ENCODE results near the gene LAMB1.
"Not testable (repeated sequence)": the region's sequence is repeated elsewhere in the genome, so short reads cannot be mapped to it uniquely, and the experiment has no call there.

LAMB1 gene

DNA sequence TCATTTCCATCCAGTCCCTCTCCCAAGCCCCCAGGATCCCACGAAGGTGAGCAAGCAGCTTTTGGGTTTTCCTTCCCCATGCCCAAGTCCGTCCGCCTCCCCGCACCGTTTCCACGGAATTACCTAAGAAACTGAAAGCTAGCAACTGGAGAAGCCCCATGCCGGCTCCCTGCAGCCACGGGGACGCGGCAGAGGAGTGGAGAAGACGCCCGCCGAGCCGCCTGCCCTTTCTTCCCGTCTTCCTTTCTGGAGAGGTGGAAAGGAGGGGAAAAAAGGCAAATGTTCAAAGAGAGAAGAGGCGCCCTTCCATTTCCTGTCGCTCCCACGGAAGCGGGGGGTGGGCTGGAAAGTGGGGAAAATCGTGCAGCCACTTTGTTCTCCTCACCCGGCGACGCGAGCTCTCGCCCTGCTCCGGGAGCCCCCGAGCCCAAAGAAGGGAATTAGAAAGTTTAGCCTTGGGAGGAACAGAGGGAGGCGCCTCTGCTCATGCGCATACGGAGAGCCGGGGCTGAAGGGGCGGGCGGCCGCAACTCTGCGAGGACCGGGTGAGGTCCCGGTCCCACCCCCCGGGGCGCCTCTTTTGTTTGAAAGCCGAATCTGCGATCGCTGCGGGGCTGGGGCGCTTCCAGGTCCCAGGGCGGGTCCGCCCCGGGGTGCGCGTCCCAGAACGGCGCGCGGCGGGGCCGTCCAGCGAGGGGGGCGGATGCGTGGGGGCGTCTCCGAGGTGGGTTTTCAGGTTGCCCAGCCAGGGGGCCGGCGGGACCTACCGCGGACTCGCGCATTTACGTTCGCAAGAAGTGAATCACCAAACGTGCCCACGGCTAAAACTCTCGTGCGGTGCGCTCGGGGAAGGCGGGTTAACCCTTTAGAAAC is at the start of gene LAMB1:
LAMB1 (minus strand) TSS at position 436 of the 873 bp plus-strand sequence; CDS start at position 160, 276 bp downstream.
- DNase-seq = peak; percentile 28

DNA sequence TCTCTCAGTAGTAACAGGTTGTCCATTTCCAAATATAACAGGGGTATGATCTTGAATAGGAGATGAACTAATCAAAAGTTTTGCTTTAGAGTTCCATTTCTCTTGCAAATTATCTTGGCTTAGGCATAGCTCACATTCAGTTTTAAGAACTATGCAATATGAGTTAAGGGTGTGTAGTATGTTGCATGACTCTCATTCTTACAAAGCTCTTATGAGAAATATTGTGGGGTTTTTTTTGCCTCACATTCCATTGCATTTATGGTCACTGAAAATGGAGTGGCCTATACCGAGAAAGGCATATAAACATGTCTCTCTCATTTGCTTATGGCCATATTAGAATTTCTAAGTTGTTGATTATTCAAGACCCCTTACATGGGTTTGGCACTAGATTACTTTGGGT is 48.5 kb upstream of the LAMB1 start:
- DNase-seq = no peak

DNA sequence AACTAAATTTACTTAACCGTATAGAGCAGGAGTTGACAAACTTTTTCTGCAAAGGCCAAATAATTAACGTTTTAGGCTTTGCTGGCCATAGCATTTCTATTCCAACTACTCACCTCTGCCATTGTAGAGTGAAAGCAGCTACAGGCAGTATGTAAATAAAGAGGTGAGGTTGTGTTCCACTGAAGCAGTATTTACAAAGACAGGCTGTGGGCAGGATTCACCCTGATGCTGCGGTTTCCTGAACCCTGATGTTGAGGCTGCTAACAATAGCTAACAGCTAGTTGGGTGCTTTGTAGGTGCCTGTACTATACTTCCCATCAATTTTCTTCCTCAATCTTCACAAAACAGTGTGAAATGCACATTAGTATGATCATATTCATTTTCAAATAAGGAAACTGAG is 47.0 kb upstream of the LAMB1 start:
- DNase-seq = no peak

DNA sequence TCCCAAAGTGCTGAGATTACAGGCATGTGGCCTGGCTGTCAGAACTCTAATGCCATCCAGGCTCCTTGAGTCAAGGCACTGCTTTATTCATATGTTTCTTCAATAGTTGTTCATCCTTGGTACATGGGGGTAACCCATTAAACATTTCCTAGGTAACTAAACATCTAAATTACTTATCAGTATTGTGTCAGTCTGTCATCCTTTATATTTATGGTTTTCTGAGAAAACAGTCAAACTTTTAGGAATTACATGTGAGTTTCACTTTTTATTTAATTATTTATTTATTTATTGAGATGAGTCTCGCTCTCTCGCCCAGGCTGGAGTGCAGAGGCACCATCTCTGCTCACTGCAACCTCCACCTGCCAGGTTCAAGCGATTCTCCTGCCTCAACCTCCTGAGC is 45.5 kb upstream of the LAMB1 start:
- DNase-seq = no peak

DNA sequence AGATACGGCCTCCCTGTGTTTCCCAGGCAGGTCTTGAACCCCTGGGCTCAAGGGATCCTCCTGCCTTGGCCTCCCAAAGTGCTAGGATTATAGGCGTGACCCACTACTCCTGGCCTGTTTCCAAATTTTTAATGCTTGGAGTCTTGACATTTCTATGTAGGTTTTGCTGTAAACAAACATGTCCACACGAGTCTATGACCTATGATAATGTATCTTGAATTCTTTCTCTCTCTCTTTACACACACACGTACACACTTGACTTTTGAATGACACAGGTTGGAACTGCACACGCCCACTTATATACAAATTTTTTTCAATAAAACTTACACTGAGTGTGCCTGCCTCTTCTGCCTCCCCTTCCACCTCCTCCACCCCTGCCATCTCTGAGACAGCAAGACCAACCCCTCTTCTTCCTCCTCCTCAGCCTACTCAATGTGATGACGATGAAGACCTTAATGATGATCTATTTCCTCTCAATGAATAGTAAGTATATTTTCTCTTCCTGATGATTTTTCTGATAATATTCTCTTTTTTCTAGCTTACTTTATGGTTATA is 44.1 kb upstream of the LAMB1 start:
- DNase-seq = no peak

DNA sequence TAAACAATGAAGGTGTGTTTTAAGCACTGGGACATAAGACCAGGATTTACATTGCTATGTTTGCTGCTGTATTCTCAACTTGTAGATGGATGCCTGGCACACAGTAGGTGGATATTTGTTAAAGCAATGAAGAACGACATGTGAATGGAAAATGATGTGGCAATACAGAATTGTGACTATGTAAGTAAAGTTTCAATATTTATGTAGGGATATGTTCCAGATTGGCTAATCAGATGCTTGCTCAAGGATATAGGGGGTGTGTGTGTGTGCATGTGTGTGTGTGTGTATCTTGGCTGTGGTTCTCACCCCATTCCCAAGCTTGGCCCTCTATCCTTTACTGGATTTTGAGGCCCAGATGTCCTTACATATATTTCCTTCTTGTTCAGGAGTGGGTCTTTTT is 42.7 kb upstream of the LAMB1 start:
- DNase-seq = no peak

DNA sequence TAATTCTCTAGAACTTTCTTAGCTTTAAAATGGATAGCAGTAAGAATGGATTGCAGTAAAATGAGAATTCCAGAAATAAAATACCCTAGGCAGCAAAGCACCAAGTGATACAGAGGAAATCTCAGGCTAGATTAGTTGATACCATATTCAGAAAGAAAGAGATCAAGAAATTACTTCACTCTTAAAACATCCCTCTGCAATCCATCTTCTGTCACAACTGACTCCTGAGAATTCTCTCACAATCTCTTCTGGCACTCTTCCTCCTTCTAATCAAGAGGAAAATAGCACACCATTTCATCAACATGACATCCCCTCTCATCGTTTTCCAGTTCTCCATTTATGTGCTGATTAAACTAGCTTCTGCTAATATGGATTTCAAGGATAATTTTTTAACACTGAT is 42.2 kb upstream of the LAMB1 start:
- no peak for DNase-seq

DNA sequence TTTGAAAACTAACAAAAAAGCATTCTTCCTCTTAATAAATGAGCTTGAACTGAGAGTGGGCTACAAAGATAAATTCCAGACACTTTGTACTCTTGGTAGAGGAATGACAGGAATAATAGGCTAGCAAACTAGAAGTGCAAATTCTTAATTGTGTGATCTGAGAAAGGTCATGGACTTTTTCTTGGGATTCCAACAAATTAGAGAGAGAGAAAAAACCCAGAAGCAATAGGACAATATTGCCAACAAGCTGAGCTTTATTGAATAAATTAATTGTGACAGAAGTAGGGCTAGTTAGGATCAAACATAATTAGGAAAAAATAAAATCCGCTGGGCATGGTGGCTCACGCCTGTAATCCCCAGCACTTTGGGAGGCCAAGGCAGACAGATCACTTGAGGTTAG is 41.4 kb upstream of the LAMB1 start:
- DNase-seq = no peak

DNA sequence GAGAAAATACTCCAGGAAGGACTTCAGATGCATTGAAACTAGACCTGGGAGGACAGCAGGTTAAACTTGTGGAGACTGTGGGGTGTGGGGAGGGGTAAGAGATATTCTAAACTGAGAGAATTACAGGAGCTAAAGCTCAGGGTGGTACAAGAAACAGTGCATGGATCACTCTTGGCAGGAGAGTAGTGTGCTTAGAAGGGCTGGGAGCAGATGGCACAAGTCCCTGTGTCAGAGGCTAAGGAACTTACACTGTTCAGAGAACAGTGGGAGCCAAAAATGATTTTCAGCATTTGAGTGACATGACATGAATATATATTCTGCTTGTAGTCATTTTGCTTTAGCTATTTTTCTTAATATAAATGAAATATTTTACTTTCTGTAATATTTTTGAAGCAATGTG is 36.0 kb upstream of the LAMB1 start:
- DNase-seq = peak; percentile 36

DNA sequence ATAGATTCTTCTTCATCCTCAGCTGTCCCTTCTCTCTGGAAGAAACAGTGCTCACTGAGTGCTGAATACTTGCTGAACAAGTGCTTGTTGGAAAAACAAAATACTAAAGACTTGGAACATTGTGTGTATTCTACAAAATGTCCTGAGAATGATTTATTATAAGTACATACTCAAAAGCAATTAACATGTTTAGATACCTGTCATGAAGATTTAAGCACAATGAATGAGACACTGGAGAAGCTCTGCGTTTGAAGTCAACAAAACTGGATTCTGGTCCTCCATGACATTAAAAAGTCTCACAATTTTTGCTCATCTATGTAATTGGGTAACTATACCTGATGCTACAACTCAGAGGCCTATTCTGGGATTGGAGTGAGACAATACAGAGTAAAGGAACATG is 34.8 kb upstream of the LAMB1 start:
- DNase-seq = no peak

DNA sequence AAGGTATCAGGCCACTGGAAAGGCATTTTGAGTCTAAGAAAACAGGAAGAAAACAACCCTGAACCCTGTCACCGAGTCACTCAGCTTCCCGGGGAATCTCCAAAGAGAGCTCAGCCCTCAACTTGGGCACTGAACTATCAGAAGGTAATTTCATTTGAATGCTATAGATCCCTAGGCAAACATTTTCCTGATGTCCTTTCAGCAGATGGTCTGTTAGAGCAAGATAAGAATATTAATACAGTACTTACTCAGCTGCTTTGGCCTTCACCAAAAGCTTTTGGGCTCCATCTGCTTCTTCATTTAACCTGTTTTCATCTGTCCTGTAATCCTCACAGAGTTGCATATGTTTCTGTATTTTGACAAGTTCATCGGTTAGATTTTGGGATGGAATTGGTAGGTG is 34.2 kb upstream of the LAMB1 start:
- DNase-seq = no peak

DNA sequence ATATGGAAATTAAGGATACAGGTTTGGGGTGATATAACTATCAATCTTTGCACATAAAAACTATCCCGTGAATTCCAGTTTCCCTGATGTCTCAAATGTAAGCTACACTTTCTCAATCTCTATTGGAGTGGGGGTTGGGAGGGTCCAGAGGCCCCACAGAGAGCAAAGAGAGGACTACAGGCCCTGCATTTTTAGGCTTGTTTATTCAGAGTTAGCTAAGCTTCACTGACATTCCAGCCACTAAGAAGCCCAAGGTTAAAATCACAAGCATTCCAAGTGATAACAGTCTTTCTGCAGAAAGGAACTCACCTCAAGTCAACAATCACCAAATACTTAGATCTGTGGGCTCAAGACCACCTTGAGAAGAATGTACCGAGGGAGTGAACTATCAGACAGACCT is 31.6 kb upstream of the LAMB1 start:
- DNase-seq = no peak

DNA sequence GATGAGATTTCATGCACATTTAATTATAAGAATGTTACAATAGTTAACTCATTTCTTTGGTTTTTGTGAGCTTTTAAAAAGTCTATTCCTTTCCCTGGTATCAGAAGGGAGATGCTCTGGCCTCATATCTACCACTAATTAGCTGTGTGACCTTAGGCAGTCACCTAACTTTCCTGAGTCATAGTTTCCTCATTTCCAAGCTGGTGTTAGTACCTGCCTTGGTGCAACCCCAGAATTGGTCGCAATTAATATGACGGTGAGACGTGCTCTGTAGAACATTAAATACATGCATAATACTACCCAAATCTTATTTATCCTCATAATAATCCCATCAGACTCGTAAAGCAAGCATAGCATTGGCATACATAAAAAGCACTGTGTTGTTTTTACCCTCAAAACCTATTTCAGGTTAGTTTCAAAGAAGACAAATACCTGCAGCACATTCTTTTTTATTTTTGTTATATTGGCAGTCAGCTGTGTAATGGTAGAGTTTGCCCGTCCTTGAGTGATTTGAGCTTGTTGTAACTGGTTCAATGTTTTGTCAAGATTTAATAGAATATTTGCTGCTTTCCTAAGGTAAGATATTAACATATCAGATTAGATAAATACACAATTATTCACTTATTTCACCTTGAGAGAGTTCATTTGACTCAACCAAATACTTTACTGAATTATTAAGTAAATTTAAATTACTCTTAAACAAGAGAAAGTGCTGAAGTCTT is 31.0 kb upstream of the LAMB1 start:
- DNase-seq = no peak

DNA sequence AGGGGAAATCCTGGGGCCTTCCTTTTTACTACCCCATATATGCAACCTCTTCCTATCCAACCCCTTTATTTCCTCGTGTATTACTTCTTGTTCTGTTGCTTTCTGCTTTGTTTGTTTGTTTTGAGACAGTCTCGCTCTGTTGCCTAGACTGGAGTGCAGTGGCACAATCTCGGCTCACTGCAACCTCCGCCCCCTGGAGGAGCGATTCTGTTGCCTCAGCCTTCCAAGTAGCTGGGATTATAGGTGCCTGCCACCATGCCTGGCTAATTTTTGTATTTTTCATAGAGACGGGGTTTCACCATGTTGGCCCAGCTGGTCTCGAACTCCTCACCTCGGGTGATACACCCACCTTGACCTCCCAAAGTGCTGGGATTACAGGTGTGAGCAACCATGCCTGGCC is 30.3 kb upstream of the LAMB1 start:
- not testable (repeated sequence) for DNase-seq

DNA sequence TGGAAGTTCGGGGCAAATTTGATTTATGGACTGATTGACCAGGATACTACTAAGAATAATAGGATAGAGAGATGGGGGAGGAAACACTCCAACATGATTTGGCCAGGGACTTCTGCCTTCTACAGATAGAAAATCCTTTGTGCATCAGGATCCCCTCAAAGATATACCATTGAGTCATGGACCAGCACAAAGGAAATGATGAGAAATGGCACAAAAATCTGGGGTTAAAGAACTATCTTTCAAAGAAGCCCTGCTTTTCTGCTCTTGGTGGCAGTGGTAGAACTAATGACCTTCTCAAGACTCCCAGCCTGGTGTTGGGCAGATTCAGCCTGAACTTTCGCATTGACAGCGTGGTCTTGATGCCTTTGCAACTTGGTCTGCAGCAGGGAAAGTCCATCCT is 27.6 kb upstream of the LAMB1 start:
- DNase-seq = no peak

DNA sequence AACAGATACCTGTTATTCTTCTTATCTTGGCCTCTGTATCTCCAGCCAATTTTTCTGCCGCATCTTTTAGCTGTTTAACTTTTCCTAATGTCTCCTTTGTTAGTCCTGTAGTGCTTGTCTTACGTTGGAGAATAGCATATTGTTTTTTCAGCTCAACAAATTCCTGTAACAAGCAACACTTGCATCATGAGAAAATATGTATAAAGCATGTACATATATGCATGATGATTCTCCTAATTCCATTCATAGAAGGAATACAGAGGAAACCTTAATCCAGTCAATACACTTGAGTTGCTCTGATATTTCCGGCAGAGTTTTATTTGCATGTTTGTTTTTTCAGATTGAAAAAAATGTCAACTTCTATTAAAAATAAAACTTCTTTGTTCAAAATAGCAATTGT is 26.1 kb upstream of the LAMB1 start:
- no peak for DNase-seq

DNA sequence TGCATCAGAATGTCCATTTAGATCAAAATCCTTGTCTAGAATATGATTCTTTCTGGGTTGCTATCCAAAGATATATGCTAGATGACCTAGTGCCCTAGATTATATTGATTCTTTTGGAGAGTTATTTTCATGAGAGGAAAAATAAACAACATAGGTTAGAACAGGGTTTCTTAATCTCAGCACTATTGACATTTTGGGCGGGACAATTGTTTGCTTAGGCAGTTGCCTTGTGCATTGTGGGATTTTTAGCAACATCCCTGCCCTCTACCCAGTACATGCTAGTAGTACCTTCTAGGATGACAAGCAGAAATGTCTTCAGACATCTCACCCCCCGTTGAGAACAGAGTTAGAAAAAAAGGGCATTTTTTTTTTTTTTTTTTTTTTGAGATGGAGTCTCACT is 25.1 kb upstream of the LAMB1 start:
- DNase-seq = no peak

DNA sequence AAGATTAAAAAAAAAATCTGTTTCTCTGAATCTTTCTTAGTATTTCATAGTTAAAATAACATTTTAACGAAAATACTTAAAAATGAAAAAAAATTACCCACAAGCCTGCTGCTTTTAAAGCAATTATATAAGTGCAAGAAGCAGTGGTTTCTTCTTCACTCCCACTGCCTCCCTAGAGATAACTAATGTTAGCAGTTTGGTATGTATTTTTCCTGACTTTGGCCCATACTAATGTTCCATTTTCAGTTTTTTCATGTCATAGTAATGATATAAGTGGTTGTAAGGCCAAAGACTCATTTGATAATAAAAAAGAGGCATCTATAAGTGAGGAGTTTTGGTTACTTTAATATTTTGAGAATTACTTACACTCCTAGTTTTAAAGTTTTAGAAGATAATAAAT is 24.3 kb upstream of the LAMB1 start:
- DNase-seq = no peak

DNA sequence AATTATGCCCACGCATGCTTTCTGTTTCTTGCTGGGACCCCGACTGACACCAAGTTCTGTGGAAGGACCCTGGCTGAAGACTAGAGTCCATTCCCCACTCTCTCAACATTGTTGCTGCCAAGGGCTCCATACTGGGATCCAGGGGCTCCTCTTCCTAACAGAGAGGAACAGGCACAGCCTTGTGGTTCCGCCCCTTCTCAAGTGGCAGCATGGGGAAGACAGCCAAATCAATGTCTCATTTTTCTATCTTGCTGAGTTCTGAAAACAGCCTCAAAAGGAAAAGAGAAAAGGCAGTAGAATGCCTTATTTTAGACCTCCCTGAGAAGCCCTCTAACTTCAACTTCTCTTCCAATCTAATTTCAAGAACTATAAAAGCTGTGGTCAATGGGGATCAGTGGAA is 23.7 kb upstream of the LAMB1 start:
- DNase-seq = no peak

DNA sequence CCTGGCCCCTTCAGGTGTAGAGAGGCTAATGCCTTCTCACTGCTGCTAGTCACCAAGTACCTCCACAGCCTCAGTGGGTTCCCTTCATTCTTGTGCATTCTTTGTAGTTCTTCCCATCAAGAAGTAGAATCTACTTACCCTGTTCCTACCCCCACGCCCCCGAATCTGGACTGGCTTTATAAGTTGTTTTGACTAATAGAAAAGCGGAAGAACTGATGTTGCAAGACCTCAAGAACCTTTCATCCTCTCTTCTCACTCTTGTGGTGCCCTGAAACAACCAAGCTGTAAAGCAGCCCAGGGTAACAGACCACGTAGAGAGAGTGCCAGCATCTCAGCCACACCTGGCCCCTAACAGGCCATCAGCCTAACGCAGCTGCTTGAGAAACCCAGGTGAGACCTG is 23.2 kb upstream of the LAMB1 start:
- DNase-seq = no peak

DNA sequence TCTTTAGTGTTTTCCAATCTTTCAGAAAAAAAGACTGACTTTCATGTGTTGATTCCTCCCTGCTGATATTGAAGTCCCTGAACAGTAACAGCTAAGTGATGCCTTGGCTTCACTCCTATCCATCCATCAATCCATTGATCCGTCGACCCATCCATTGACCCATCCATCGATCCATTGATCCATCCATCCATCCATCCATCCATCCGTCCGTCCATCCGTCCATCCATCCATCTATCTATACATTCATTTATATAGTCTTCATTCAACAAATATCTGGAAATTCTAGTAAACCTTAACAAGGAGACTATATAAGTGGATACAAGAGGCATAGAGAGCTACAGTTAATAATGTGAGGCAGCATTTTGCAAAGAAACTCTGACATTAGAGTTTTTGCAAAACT is 21.6 kb upstream of the LAMB1 start:
- no peak for DNase-seq

DNA sequence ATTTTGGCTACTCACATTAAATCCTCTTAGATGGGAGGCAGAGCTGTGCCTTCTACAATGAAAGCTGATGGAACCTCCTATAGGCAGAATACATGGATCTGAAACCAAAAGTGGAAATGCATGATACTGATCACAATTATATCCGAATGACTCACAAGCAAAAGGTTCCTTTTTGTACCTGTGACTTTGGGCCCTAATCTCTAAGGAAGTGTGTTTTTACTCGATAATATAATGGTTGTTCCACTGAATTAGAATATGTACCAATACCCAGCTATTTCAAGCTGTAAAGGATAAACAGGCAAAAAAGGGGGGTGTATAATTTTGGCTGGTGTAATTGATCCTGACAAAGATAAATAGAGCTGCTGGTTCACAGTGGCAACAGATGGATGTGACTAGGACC is 17.6 kb upstream of the LAMB1 start:
- DNase-seq = no peak

DNA sequence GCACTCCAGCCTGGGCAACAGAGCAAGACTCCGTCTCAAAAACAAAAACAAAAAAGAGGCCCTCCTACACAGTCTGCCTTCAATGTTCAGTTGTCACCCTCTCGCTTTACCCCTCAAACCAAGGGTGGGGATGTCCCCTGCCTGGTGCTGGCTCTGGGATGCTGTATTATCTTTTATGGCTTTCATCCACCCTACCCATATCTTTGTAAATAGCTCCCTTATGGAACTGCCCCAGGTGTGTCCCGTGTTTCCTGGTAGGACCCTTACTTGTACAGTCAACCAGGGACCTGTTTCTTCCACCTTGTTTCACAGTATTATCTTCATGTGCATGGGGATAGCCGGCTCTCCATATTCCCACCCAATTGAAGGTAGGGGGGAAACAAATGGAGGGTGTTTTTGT is 15.7 kb upstream of the LAMB1 start:
- DNase-seq = no peak

DNA sequence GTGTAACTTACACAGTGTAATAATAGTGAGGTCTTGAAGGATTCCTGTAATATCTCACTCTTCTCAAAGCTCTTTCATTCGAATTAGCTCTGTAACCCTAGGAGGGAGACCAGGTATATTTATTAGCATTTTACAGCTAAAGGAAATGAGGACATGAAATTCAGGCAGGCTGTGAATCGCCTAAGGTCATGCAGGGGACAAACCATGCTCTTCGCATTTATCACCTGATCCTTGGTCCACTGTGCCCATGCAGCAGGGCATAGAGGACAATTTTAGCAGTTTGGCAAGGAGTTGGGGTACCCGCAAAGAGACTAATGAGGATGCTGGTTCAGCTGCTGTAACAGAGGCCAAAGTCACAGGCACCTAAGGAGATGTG is 14.8 kb upstream of the LAMB1 start:
- DNase-seq = no peak

Data from NCI-H446 treated with DMSO at 0.1 percent for 48 hours (cell line).